ENCODE data around the gene NTSR1.

DNA sequence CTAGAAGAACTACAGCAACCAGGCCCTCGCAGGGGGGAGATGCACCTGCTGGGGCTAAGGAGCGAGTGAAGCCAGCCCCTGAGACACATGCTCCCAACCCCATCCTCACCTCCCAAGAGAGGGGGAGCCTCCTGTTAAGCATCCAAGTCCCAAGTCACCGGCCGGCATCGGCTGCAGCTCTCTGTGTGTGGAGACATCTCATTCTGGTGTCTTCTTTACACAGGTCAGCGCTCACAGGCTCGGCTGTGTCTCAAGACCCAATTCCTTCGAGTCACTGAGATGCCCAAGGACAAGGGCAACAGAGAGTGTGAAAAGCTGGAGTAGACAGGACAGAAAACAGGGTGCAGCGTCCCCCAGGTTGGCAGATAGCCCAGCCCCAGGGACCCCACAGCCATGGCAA lies 66.6 kb downstream of the NTSR1 start:
- TF ChIP-seq POLR2AphosphoS5 (IDR thresholded peaks at IDR 0.05) (no peak), TAF1 (IDR thresholded peaks at IDR 0.05; ENCODE audit: low read depth) (no peak), EP300 (conservative IDR thresholded peaks at IDR 0.05; ENCODE audit: poor library complexity, severe bottlenecking) (no peak)
- TF ChIP-seq, protein P1, sequence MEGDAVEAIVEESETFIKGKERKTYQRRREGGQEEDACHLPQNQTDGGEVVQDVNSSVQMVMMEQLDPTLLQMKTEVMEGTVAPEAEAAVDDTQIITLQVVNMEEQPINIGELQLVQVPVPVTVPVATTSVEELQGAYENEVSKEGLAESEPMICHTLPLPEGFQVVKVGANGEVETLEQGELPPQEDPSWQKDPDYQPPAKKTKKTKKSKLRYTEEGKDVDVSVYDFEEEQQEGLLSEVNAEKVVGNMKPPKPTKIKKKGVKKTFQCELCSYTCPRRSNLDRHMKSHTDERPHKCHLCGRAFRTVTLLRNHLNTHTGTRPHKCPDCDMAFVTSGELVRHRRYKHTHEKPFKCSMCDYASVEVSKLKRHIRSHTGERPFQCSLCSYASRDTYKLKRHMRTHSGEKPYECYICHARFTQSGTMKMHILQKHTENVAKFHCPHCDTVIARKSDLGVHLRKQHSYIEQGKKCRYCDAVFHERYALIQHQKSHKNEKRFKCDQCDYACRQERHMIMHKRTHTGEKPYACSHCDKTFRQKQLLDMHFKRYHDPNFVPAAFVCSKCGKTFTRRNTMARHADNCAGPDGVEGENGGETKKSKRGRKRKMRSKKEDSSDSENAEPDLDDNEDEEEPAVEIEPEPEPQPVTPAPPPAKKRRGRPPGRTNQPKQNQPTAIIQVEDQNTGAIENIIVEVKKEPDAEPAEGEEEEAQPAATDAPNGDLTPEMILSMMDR (IDR thresholded peaks at IDR 0.05; ENCODE audit: poor library complexity, severe bottlenecking), result no peak

Measured in neural cell (in vitro differentiated cells).